NCI-H2081 treated with DMSO at 0.1 percent for 48 hours (cell line): ENCODE results near the gene LHPP.
"Not testable (repeated sequence)": the region's sequence is repeated elsewhere in the genome, so short reads cannot be mapped to it uniquely, and the experiment has no call there.

Experiments used
- DNase-seq: peaks from one replicate; lab custom pipeline; 2025; lab: John Stamatoyannopoulos, UW

The LHPP gene

GRCh38 chr10:124537166-124537725, 75.6 kb downstream of the LHPP start:
- no peak for DNase-seq

GRCh38 chr10:124537891-124538290, 76.3 kb downstream of the LHPP start:
- no peak for DNase-seq

- no peak for DNase-seq
Observed at GRCh38 chr10:124538706-124539105, 77.1 kb downstream of the LHPP start.

- no peak for DNase-seq
Observed at GRCh38 chr10:124539935-124540641, 78.5 kb downstream of the LHPP start.

GRCh38 chr10:124541076-124541903, 79.7 kb downstream of the LHPP start:
- DNase-seq: no peak

GRCh38 chr10:124542336-124542735, 80.7 kb downstream of the LHPP start:
- no peak for DNase-seq

- DNase-seq: no peak
Observed at GRCh38 chr10:124543146-124543545, 81.5 kb downstream of the LHPP start.

GRCh38 chr10:124543971-124544370, 82.3 kb downstream of the LHPP start:
- no peak for DNase-seq

- DNase-seq: no peak
Observed at GRCh38 chr10:124544711-124545110, 83.1 kb downstream of the LHPP start.

GRCh38 chr10:124545351-124546054, 83.9 kb downstream of the LHPP start:
- peak; percentile 42 for DNase-seq

GRCh38 chr10:124546055-124546369, 84.4 kb downstream of the LHPP start:
- DNase-seq: peak; percentile 42

GRCh38 chr10:124546957-124547646, 85.5 kb downstream of the LHPP start:
- no peak for DNase-seq

GRCh38 chr10:124547647-124548168, 86.1 kb downstream of the LHPP start:
- no peak for DNase-seq

GRCh38 chr10:124549171-124549570, 87.5 kb downstream of the LHPP start:
- DNase-seq: not testable (repeated sequence)

GRCh38 chr10:124550293-124551034, 88.8 kb downstream of the LHPP start:
- DNase-seq: no peak

GRCh38 chr10:124551097-124551496, 89.5 kb downstream of the LHPP start:
- no peak for DNase-seq

GRCh38 chr10:124551755-124552154, 90.1 kb downstream of the LHPP start:
- DNase-seq: no peak

GRCh38 chr10:124552691-124553276, 91.2 kb downstream of the LHPP start:
- no peak for DNase-seq

- DNase-seq: no peak
Observed at GRCh38 chr10:124554085-124554858, 92.6 kb downstream of the LHPP start.

GRCh38 chr10:124557167-124557566, 95.5 kb downstream of the LHPP start:
- no peak for DNase-seq
